ENCODE measurements around the gene FAM9C.
"Not testable (repeated sequence)": the region's sequence is repeated elsewhere in the genome, so short reads cannot be mapped to it uniquely, and the experiment has no call there.

The FAM9C gene

GRCh38 chrX:13086076-13086475 is 41.7 kb upstream of the FAM9C start:
- Histone ChIP-seq H3K4me2 (no peak overlapping the region), H3K9ac (no peak overlapping the region), H3K27me3 (ENCODE audit: insufficient read depth, low read depth) (no peaks in the 10 kb centered on the region), H4K20me1 (ENCODE audit: insufficient read depth) (no peaks in the 10 kb centered on the region), H3K36me3 (ENCODE audit: insufficient read depth) (no peaks in the 10 kb centered on the region), H3K79me2 (ENCODE audit: insufficient read depth, low read depth) (no peaks in the 10 kb centered on the region), H3K27ac (no peak overlapping the region), H3K4me1 (ENCODE audit: low read depth, poor library complexity, severe bottlenecking) (peaks cover 36% of the 10 kb centered on the region), H3K4me3 (IDR thresholded peaks at IDR 0.05; ENCODE audit: insufficient read depth, low read depth, low read length) (no peak overlapping the region), H2AFZ (ENCODE audit: low read depth) (no peak overlapping the region)
- no peak for TF ChIP-seq CTCF (conservative IDR thresholded peaks at IDR 0.05; ENCODE audit: low read depth, low read length)

- no peak for TF ChIP-seq CTCF (conservative IDR thresholded peaks at IDR 0.05; ENCODE audit: low read depth, low read length)
- no peaks in the 10 kb centered on the region for H3K27me3 ChIP-seq (ENCODE audit: insufficient read depth, low read depth)
- H3K36me3 ChIP-seq (ENCODE audit: insufficient read depth) = no peaks in the 10 kb centered on the region
- H2AFZ ChIP-seq (ENCODE audit: low read depth) = no peak overlapping the region
- H3K27ac ChIP-seq = no peak overlapping the region
- no peaks in the 10 kb centered on the region for H3K79me2 ChIP-seq (ENCODE audit: insufficient read depth, low read depth)
- no peak overlapping the region for H3K4me3 ChIP-seq (IDR thresholded peaks at IDR 0.05; ENCODE audit: insufficient read depth, low read depth, low read length)
- no peaks in the 10 kb centered on the region for H4K20me1 ChIP-seq (ENCODE audit: insufficient read depth)
- H3K4me2 ChIP-seq = no peak overlapping the region
- H3K9ac ChIP-seq = no peak overlapping the region
- H3K4me1 ChIP-seq (ENCODE audit: low read depth, poor library complexity, severe bottlenecking) = peaks cover 36% of the 10 kb centered on the region
Observed at GRCh38 chrX:13085526-13085925, 41.1 kb upstream of the FAM9C start.

GRCh38 chrX:13084611-13085010 is 40.2 kb upstream of the FAM9C start:
- Histone ChIP-seq H3K9ac (no peak overlapping the region), H4K20me1 (ENCODE audit: insufficient read depth) (no peaks in the 10 kb centered on the region), H3K36me3 (ENCODE audit: insufficient read depth) (no peaks in the 10 kb centered on the region), H3K4me1 (ENCODE audit: low read depth, poor library complexity, severe bottlenecking) (peaks cover 36% of the 10 kb centered on the region), H3K4me3 (IDR thresholded peaks at IDR 0.05; ENCODE audit: insufficient read depth, low read depth, low read length) (no peak overlapping the region), H3K27ac (no peak overlapping the region), H2AFZ (ENCODE audit: low read depth) (no peak overlapping the region), H3K79me2 (ENCODE audit: insufficient read depth, low read depth) (no peaks in the 10 kb centered on the region), H3K27me3 (ENCODE audit: insufficient read depth, low read depth) (no peaks in the 10 kb centered on the region), H3K4me2 (no peak overlapping the region)
- TF ChIP-seq CTCF (conservative IDR thresholded peaks at IDR 0.05; ENCODE audit: low read depth, low read length) = no peak

GRCh38 chrX:13083755-13084326 is 39.4 kb upstream of the FAM9C start:
- H3K9ac ChIP-seq; H3K27ac ChIP-seq; H2AFZ ChIP-seq (ENCODE audit: low read depth); H3K4me3 ChIP-seq (IDR thresholded peaks at IDR 0.05; ENCODE audit: insufficient read depth, low read depth, low read length); H3K4me2 ChIP-seq; H3K27me3 ChIP-seq (ENCODE audit: insufficient read depth, low read depth); H3K36me3 ChIP-seq (ENCODE audit: insufficient read depth); H3K79me2 ChIP-seq (ENCODE audit: insufficient read depth, low read depth); H4K20me1 ChIP-seq (ENCODE audit: insufficient read depth): not testable (repeated sequence)
- peaks cover 36% of the 10 kb centered on the region for H3K4me1 ChIP-seq (ENCODE audit: low read depth, poor library complexity, severe bottlenecking)

- Histone ChIP-seq H3K4me2 (no peak overlapping the region), H3K9ac (no peak overlapping the region), H3K79me2 (ENCODE audit: insufficient read depth, low read depth) (no peaks in the 10 kb centered on the region), H2AFZ (ENCODE audit: low read depth) (no peak overlapping the region), H3K36me3 (ENCODE audit: insufficient read depth) (no peaks in the 10 kb centered on the region), H3K27me3 (ENCODE audit: insufficient read depth, low read depth) (no peaks in the 10 kb centered on the region), H3K4me1 (ENCODE audit: low read depth, poor library complexity, severe bottlenecking) (peaks cover 23% of the 10 kb centered on the region), H3K4me3 (IDR thresholded peaks at IDR 0.05; ENCODE audit: insufficient read depth, low read depth, low read length) (no peak overlapping the region), H4K20me1 (ENCODE audit: insufficient read depth) (no peaks in the 10 kb centered on the region), H3K27ac (no peak overlapping the region)
- no peak for TF ChIP-seq CTCF (conservative IDR thresholded peaks at IDR 0.05; ENCODE audit: low read depth, low read length)
Observed at GRCh38 chrX:13082206-13083065, 38.0 kb upstream of the FAM9C start.

All from KMS-11 (cell line).